CD4-positive, alpha-beta T cell treated with Interleukin-10 for 1 hour (primary cell): ENCODE measurements around the gene HLA-DOA.
A peak's percentile ranks its signal among the peaks of the same experiment; 100 is the strongest.

ENCODE experiments used
- DNase-seq: peaks from one replicate; pipeline ENCODE4 v3.0.0-alpha.2; 2020

HLA-DOA gene

GRCh38 chr6:33015798-33016197 is 6.4 kb upstream of the HLA-DOA start:
- no peak for DNase-seq

GRCh38 chr6:33014841-33015634 is 5.6 kb upstream of the HLA-DOA start:
- DNase-seq, result peak; percentile 87

- no peak for DNase-seq
These were observed 4.2 kb upstream of the HLA-DOA start for GRCh38 chr6:33013608-33014007.

GRCh38 chr6:33010356-33010755 is 965 bp upstream of the HLA-DOA start:
- no peak for DNase-seq

- DNase-seq, result no peak
These were observed 1.5 kb downstream of the HLA-DOA start for GRCh38 chr6:33007831-33008400.

GRCh38 chr6:33004940-33005339 is 4.5 kb downstream of the HLA-DOA start:
- no peak for DNase-seq

- no peak for DNase-seq
These were observed 7.7 kb downstream of the HLA-DOA start for GRCh38 chr6:33001685-33002084.

- peak; percentile 33 for DNase-seq
These were observed 9.3 kb downstream of the HLA-DOA start for GRCh38 chr6:33000055-33000454.

- DNase-seq, result no peak
These were observed 13.9 kb downstream of the HLA-DOA start for GRCh38 chr6:32995448-32995847.

GRCh38 chr6:32993363-32993973 is 15.9 kb downstream of the HLA-DOA start:
- DNase-seq, result no peak

- no peak for DNase-seq
These were observed 17.4 kb downstream of the HLA-DOA start for GRCh38 chr6:32991972-32992371.

GRCh38 chr6:32989368-32989767 is 20.0 kb downstream of the HLA-DOA start:
- no peak for DNase-seq

GRCh38 chr6:32984622-32985389 is 24.6 kb downstream of the HLA-DOA start:
- DNase-seq, result peak; percentile 90

GRCh38 chr6:32983964-32984621 is 25.3 kb downstream of the HLA-DOA start:
- peak; percentile 26 for DNase-seq

GRCh38 chr6:32983493-32983848 is 25.9 kb downstream of the HLA-DOA start:
- no peak for DNase-seq

GRCh38 chr6:32982702-32983492 is 26.5 kb downstream of the HLA-DOA start:
- peak; percentile 33 for DNase-seq

GRCh38 chr6:32982084-32982701 is 27.2 kb downstream of the HLA-DOA start:
- DNase-seq, result peak; percentile 38

GRCh38 chr6:32980488-32981038 is 28.8 kb downstream of the HLA-DOA start:
- DNase-seq, result peak; percentile 19

GRCh38 chr6:32979720-32980487 is 29.5 kb downstream of the HLA-DOA start:
- no peak for DNase-seq

GRCh38 chr6:32977953-32978324 is 31.5 kb downstream of the HLA-DOA start:
- DNase-seq, result no peak
